Upper lobe of right lung (tissue), 1 donor: Measurements from ENCODE around the gene PAPOLG. TPM values are rescaled to one million over a fixed set of nuclear protein-coding genes. Genes with fewer than 3 reads are reported as not detected.

Source experiments
- ATAC-seq: fragments of 200-7000 bp; cut with Tn5 transposase; one replicate; pipeline ENCODE4 v1.9.1; 2020; ENCODE audit warnings: mild to moderate bottlenecking, moderate library complexity
- DNase-seq: peaks from one replicate; pipeline ENCODE4 v3.0.0-alpha.2; 2020
- H3K27ac ChIP-seq: fragments of 200-600 bp; one replicate; pipeline ENCODE4 v1.8.0; 2022
- H3K27me3 ChIP-seq: fragments of 200-600 bp; one replicate; pipeline ENCODE4 v1.8.0; 2022; ENCODE audit warnings: mild to moderate bottlenecking
- H3K36me3 ChIP-seq: fragments of 200-600 bp; one replicate; pipeline ENCODE4 v1.8.0; 2022
- H3K4me1 ChIP-seq: fragments of 200-600 bp; one replicate; pipeline ENCODE4 v1.8.0; 2022
- H3K4me3 ChIP-seq: fragments of 200-600 bp; one replicate; pipeline ENCODE4 v1.8.0; 2022; ENCODE audit warnings: mild to moderate bottlenecking
- H3K9me3 ChIP-seq: fragments of 200-600 bp; one replicate; pipeline ENCODE4 v1.8.0; 2022
- CTCF ChIP-seq: fragments of 200-600 bp; IDR thresholded peaks from one replicate; pipeline ENCODE4 v1.8.0; 2022; ENCODE audit warnings: antibody characterized with exemption
- intact Hi-C: fragments of 100-400 bp; cut with DNase I; formaldehyde crosslinking; loops from one replicate; pipeline ENCODE4 v1.11.0; 2022
- total RNA-seq: library from RNA; stranded (reverse); fragmentation: NEBNext Ultra II Directional; extraction: Animal tissue kit (Norgen Biotek cat#: 25700); gene quantifications from one replicate; pipeline ENCODE4 v1.2.1, GENCODE V29; 2021
- donor health status: DM: no; HTN: yes; CAD: no; lungs with severe emphysema.

PAPOLG gene
- total RNA-seq, 1 donor from 2014 or later, result 13.3 TPM

GRCh38 chr2:60717691-60718090, 38.4 kb upstream of the PAPOLG start:
- Histone ChIP-seq H3K4me3 (no peak overlapping the region), H3K4me1 (no peaks in the 10 kb centered on the region), H3K9me3 (no peaks in the 10 kb centered on the region), H3K27me3 (no peaks in the 10 kb centered on the region), H3K27ac (no peak overlapping the region), H3K36me3 (no peaks in the 10 kb centered on the region)
- ATAC-seq, result peak; percentile 85
- no peak for DNase-seq
- no peak for TF ChIP-seq CTCF
- intact Hi-C loops, result loop anchor here (10.0 kb wide), 1 partner anchor 277 kb away; no protein-coding TSS in a partner anchor

- no peak for TF ChIP-seq CTCF
- Histone ChIP-seq H3K4me1 (no peaks in the 10 kb centered on the region), H3K27ac (no peak overlapping the region), H3K4me3 (no peak overlapping the region), H3K9me3 (no peaks in the 10 kb centered on the region), H3K36me3 (no peaks in the 10 kb centered on the region), H3K27me3 (no peaks in the 10 kb centered on the region)
- intact Hi-C loops, result loop anchor here (10.0 kb wide), 1 partner anchor 275 kb away; no protein-coding TSS in a partner anchor
- DNase-seq (no peak), ATAC-seq (no peak)
Measured at GRCh38 chr2:60719331-60719730, 36.7 kb upstream of the PAPOLG start.

- Histone ChIP-seq H3K4me3 (no peak overlapping the region), H3K27me3 (no peaks in the 10 kb centered on the region), H3K27ac (no peak overlapping the region), H3K4me1 (no peaks in the 10 kb centered on the region), H3K9me3 (no peaks in the 10 kb centered on the region), H3K36me3 (no peaks in the 10 kb centered on the region)
- no peak for ATAC-seq
- TF ChIP-seq CTCF, result no peak
- intact Hi-C loops, result no loop called here
- no peak for DNase-seq
Measured at GRCh38 chr2:60725466-60725865, 30.6 kb upstream of the PAPOLG start.

GRCh38 chr2:60728855-60729254, 27.2 kb upstream of the PAPOLG start:
- Histone ChIP-seq H3K4me3 (no peak overlapping the region), H3K4me1 (no peaks in the 10 kb centered on the region), H3K36me3 (no peaks in the 10 kb centered on the region), H3K9me3 (no peaks in the 10 kb centered on the region), H3K27ac (no peak overlapping the region), H3K27me3 (no peaks in the 10 kb centered on the region)
- intact Hi-C loops, result no loop called here
- DNase-seq (no peak), ATAC-seq (no peak)
- TF ChIP-seq CTCF, result no peak

GRCh38 chr2:60735496-60736250, 20.4 kb upstream of the PAPOLG start:
- Histone ChIP-seq H3K4me1 (no peaks in the 10 kb centered on the region), H3K9me3 (no peaks in the 10 kb centered on the region), H3K36me3 (no peaks in the 10 kb centered on the region), H3K27ac (no peak overlapping the region), H3K4me3 (peak overlapping the region; percentile 39), H3K27me3 (peaks cover 15% of the 10 kb centered on the region)
- no peak for TF ChIP-seq CTCF
- DNase-seq, result no peak
- ATAC-seq, result peak; percentile 68
- intact Hi-C loops, result no loop called here

- TF ChIP-seq CTCF, result no peak
- Histone ChIP-seq H3K9me3 (no peaks in the 10 kb centered on the region), H3K27me3 (peaks cover 15% of the 10 kb centered on the region), H3K4me3 (no peak overlapping the region), H3K4me1 (no peaks in the 10 kb centered on the region), H3K27ac (no peak overlapping the region), H3K36me3 (no peaks in the 10 kb centered on the region)
- intact Hi-C loops, result no loop called here
- ATAC-seq (no peak), DNase-seq (no peak)
Measured at GRCh38 chr2:60738679-60739078, 17.4 kb upstream of the PAPOLG start.
